HepG2 (cell line): ENCODE results near the gene CBLC. TPM values are rescaled to one million over a fixed set of nuclear protein-coding genes. Genes with fewer than 3 reads are reported as not detected.

Experiments used
- ATF2 ChIP-seq: sonication (generic); formaldehyde crosslinking; IDR thresholded peaks from 2 replicates; pipeline ENCODE4 v1.4.0; 2020; ENCODE audit warnings: missing genetic modification reagents
- CREB1 ChIP-seq, 2 experiments: fragments of 450-650 bp in 1 of 2; IDR thresholded peaks; 2 replicates each; pipeline ENCODE4 v1.6.1; 2016 to 2017; ENCODE audit warnings: control low read depth in 1 of 2, mild to moderate bottlenecking in 1 of 2, missing compliant biosample characterization in 1 of 2, missing genetic modification characterization in 1 of 2
- CREBL2 ChIP-seq: sonication (generic); formaldehyde crosslinking; IDR thresholded peaks from 2 replicates; pipeline ENCODE4 v1.8.1; 2023; ENCODE audit warnings: missing genetic modification reagents, mild to moderate bottlenecking, borderline replicate concordance
- ETV5 ChIP-seq: IDR thresholded peaks from 2 replicates; pipeline ENCODE4 v1.6.1; 2018; ENCODE audit warnings: missing biosample characterization, missing genetic modification reagents, inconsistent platforms, borderline replicate concordance
- MED1 ChIP-seq: sonication (generic); formaldehyde crosslinking; IDR thresholded peaks from 2 replicates; pipeline ENCODE4 v1.4.0; 2020; ENCODE audit warnings: missing genetic modification reagents
- TRIM24 ChIP-seq: sonication (generic); formaldehyde crosslinking; IDR thresholded peaks from 2 replicates; pipeline ENCODE4 v1.8.0; 2022; ENCODE audit warnings: mild to moderate bottlenecking, missing genetic modification reagents
- XBP1 ChIP-seq: sonication (generic); formaldehyde crosslinking; IDR thresholded peaks from 2 replicates; pipeline ENCODE4 v1.5.0; 2020; ENCODE audit warnings: missing genetic modification reagents
- ZBTB40 ChIP-seq, 2 experiments: fragments of 450-650 bp in 1 of 2; sonication (generic) in 1 of 2; formaldehyde crosslinking in 1 of 2; IDR thresholded peaks; 2 replicates each; pipeline versions ENCODE4 v1.6.1 to v1.8.0; 2016 to 2022; ENCODE audit warnings: antibody characterized with exemption in 1 of 2, mild to moderate bottlenecking in 1 of 2, missing genetic modification reagents in 1 of 2
- polyA plus RNA-seq, 8 experiments: library from polyadenylated mRNA; depleted of rRNA in 3 of 8; stranded (reverse) in 7 of 8; unstranded in 1 of 8; fragments of >200 nt; fragmentation: Illumina TruSeq in 4 of 8; extraction: Trizol in 4 of 8; gene quantifications; 2 replicates each; pipeline versions ENCODE4 v1.2.1 to v1.2.3, GENCODE V29; 2011 to 2016; ENCODE audit warnings: low read depth in 4 of 8, missing spikeins in 1 of 8, mixed read lengths in 1 of 8; ENCODE audit not compliant: insufficient read depth in 1 of 8
- total RNA-seq, 5 experiments: library from RNA; depleted of rRNA; stranded (reverse); fragments of >200 nt; fragmentation: Illumina TruSeq; extraction: Trizol; gene quantifications; 2 replicates each; pipeline ENCODE4 v1.2.3, GENCODE V29; 2016; ENCODE audit warnings: low read depth in 1 of 5
- TF ChIP-seq, protein P1 (sequence below): sonication (generic); formaldehyde crosslinking; IDR thresholded peaks from 2 replicates; pipeline ENCODE4 v1.9.0; 2021; ENCODE audit warnings: mild to moderate bottlenecking, missing genetic modification reagents

Gene CBLC
- total and polyA plus RNA-seq, 2 of the 13 experiments (the other 11 are each of a cell fraction or from before 2014, with no cell fraction given) = 1.8 to 2.6 TPM

GRCh38 chr19:44746946-44747738, 30.5 kb upstream of the CBLC start (continued):
- no peak for TF ChIP-seq ZBTB40 (IDR thresholded peaks at IDR 0.05)
- TF ChIP-seq ZBTB40 (CRISPR knock-in tag; IDR thresholded peaks at IDR 0.05) = no peak
- no peak for TF ChIP-seq CREBL2 (CRISPR knock-in tag)
- TF ChIP-seq XBP1 (CRISPR knock-in tag) = no peak
- TF ChIP-seq, protein P1, sequence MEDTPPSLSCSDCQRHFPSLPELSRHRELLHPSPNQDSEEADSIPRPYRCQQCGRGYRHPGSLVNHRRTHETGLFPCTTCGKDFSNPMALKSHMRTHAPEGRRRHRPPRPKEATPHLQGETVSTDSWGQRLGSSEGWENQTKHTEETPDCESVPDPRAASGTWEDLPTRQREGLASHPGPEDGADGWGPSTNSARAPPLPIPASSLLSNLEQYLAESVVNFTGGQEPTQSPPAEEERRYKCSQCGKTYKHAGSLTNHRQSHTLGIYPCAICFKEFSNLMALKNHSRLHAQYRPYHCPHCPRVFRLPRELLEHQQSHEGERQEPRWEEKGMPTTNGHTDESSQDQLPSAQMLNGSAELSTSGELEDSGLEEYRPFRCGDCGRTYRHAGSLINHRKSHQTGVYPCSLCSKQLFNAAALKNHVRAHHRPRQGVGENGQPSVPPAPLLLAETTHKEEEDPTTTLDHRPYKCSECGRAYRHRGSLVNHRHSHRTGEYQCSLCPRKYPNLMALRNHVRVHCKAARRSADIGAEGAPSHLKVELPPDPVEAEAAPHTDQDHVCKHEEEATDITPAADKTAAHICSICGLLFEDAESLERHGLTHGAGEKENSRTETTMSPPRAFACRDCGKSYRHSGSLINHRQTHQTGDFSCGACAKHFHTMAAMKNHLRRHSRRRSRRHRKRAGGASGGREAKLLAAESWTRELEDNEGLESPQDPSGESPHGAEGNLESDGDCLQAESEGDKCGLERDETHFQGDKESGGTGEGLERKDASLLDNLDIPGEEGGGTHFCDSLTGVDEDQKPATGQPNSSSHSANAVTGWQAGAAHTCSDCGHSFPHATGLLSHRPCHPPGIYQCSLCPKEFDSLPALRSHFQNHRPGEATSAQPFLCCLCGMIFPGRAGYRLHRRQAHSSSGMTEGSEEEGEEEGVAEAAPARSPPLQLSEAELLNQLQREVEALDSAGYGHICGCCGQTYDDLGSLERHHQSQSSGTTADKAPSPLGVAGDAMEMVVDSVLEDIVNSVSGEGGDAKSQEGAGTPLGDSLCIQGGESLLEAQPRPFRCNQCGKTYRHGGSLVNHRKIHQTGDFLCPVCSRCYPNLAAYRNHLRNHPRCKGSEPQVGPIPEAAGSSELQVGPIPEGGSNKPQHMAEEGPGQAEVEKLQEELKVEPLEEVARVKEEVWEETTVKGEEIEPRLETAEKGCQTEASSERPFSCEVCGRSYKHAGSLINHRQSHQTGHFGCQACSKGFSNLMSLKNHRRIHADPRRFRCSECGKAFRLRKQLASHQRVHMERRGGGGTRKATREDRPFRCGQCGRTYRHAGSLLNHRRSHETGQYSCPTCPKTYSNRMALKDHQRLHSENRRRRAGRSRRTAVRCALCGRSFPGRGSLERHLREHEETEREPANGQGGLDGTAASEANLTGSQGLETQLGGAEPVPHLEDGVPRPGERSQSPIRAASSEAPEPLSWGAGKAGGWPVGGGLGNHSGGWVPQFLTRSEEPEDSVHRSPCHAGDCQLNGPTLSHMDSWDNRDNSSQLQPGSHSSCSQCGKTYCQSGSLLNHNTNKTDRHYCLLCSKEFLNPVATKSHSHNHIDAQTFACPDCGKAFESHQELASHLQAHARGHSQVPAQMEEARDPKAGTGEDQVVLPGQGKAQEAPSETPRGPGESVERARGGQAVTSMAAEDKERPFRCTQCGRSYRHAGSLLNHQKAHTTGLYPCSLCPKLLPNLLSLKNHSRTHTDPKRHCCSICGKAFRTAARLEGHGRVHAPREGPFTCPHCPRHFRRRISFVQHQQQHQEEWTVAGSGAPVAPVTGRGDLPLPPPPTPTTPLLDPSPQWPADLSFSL (CRISPR knock-in tag) = no peak
- peak; percentile 35; the same call in 1 of the 2 replicates for TF ChIP-seq MED1 (CRISPR knock-in tag)
- no peak for TF ChIP-seq TRIM24
- TF ChIP-seq ATF2 = no peak; the same call in 1 of the 2 replicates
- TF ChIP-seq CREB1 (IDR thresholded peaks at IDR 0.05) = no peak
- TF ChIP-seq CREB1 (CRISPR knock-in tag; IDR thresholded peaks at IDR 0.05) = no peak
- peak; percentile 55; the same call in 1 of the 2 replicates for TF ChIP-seq ETV5
